Left cardiac atrium (tissue), 4 donors: Measurements from ENCODE around the gene HSPA4L. TPM values are rescaled to one million over a fixed set of nuclear protein-coding genes. Genes with fewer than 3 reads are reported as not detected.

Experiments used
- ATAC-seq, 2 donors: fragments of 200-7000 bp; cut with Tn5 transposase; one replicate each; pipeline ENCODE4 v1.9.1; 2020; ENCODE audit warnings: mild to moderate bottlenecking in 2 of 2, moderate library complexity in 2 of 2
- DNase-seq: peaks from one replicate; pipeline ENCODE4 v3.0.0-alpha.2; 2020
- intact Hi-C, 2 donors: fragments of 100-400 bp; cut with DNase I; formaldehyde crosslinking; loops; one replicate each; pipeline versions ENCODE4 v1.14.1 to v1.15.1; 2022 to 2023
- total RNA-seq, 2 donors: library from RNA; stranded (reverse); fragmentation: NEBNext Ultra II Directional; extraction: Animal tissue kit (Norgen Biotek cat#: 25700); gene quantifications; one replicate each; pipeline ENCODE4 v1.2.1, GENCODE V29; 2021
- donor health status: DM: no; HTN: yes; CAD: no.
- donor health status: DM: no; HTN: yes; CAD: no; lungs with severe emphysema.
- donor health status: DM: yes; HTN: yes; CAD: no.
- donor health status: Dilated cardiomyopathy.

HSPA4L gene
- total RNA-seq, 2 donors from 2014 or later: 9.3 to 9.5 TPM

DNA sequence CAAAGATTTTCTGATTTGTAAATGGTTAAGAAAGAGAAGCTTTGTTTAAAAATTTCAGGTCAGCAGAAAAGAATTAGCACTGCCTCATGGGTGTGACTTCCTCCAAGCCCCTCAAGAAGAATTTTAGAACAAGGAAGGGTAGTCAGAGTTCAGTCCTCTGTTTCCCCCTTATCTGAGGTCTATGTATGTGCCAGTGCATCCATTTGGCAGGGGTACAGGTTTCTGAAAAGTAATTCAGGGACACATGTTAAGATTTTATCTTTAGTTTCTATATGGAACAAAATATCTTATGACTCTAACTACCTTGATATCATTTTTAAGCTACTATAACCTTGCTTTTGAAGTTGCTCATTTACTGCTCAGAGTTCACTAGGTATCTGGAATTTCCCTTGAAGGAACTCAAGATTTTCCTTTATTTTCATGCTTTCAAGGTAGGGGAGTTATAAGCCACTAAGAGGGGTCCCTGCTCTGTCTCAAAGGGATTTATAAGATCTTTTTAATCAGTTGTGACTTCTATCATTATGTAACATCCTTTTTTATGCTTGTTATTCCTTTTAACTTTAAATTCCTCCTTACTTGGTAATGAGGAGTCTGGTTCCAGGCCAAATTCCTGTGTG is 74.2 kb downstream of the HSPA4L start:
- ATAC-seq (no peak), DNase-seq (no peak)
- intact Hi-C loops: no loop called here

DNA sequence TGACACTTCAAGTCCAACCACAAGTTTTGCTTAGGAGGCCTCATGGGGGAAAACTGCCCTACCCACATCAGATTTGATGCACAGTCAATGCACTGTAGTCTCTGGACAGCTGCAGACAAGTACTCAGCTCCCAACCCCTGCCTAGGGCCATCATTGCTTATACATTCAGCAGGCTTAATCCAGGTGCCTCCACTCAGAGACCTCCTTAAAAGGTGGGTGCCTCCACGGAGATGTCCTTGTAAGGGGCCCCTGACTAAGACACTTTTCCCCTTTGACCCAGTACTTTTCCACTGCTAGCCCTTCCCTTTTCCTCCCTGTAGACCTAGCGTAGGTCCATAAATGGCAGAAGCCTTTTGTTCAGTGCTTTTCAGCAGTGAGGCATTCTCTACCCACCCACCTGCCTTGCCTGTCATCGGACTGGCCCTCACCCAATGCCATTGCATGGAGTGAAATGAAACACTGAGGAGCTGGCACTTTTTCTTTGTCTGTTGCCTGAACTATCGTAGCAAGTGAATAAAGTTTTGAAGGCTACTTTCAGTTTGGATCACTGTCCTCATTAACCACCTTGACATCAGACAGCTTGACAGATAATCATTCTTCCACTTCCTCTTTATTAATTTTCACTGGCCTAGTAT is 74.8 kb downstream of the HSPA4L start:
- ATAC-seq: no peak
- intact Hi-C loops: no loop called here

DNA sequence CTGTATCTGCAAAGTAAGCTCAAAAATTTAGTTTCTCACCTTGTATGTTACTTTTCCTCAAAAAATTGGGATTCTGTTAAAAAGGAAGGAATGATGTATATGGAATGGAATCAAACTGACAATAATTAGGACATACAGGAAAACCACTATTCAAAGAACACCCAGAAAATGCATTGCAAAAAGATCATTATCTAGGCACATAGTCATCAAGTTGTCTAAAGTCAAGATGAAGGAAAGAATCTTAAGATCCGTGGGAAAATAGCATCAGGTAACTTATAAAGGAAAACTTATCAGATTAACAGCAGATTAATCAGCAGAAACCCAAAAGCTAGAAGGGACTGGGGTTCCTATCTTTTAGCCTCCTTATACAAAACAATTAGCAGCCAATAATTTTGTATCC is 75.5 kb downstream of the HSPA4L start:
- ATAC-seq: no peak
- DNase-seq: no peak
- intact Hi-C loops: no loop called here

More for the DNA sequence above, 74.8 kb downstream of the HSPA4L start:
- no peak for DNase-seq

DNA sequence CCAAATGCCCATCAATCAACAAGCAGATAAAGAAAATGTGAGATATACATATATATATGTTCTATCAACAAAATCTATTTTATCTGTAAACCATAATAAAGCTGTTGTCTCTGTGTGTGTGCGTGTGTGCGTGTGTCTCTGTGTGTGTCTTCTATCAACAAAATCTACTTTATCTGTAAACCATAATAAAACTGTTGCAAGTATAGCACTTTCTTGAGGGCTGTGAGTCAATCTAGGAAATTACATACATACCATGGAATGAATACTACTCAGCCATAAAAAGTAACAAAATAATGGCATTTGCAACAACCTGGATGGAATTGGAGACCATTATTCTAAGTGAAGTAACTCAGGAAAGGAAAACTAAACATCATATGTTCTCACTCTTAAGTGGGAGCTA is 86.1 kb downstream of the HSPA4L start:
- DNase-seq (no peak), ATAC-seq (no peak)
- intact Hi-C loops: no loop called here

DNA sequence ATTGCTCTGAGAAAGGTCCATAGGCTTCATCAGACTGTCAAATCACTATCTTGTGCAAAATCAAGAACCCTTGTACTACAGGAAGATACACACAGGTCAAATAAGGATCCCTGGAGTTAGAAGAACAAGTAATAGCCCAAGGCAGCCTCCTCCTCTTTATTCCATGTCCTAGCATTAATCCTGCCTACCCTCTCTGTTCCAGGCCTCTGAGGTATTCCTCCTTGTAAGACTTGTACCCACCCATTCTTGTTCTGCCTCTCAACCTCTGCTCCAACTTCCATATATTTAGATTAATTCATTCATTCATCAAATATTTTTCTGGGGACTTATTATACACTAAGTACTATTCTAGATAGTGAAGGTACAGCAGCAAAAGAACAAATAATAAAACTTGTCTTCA is 88.2 kb downstream of the HSPA4L start:
- no peak for ATAC-seq
- intact Hi-C loops: no loop called here
- DNase-seq: no peak

DNA sequence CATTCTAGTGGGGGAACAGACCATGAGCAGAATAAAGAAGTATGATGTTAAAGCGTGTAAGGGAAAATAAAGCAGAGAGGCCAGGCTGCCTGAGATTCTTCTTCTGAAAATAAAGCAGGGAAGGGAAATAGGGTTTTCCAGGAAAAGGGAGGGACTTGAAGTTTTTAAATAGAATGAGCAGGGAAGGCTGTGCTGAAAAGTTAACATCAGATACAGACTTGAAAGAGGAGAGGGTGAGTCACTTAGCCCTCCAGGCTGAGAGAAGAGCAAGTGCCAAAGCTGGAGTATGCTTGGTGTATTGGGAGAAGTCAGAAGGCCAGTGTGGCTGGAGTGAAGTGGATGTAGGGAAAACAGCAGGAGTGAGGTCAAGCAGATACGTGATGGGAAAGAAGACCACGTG is 88.6 kb downstream of the HSPA4L start:
- intact Hi-C loops: no loop called here
- DNase-seq (peak; percentile 34), ATAC-seq (peak; percentile 67 to 98)

DNA sequence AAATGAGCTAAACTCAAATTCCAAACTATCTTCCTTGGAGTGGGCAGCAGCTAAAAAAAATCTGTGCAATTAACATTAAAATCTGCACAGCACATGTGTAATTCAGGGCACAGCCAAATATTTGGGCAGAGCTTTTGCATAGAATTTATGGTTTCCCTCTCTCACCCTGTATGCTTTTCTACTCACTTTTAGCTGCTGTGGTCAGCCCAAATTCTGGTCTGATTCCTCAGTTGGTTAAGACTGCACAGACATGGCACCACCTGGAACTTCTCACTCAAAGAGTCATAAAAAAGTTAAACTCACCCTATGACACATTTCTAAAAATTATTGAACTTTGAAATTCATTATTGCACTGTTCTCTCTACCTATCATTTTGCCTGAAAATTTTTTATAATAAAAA is 93.7 kb downstream of the HSPA4L start:
- ATAC-seq: no peak
- DNase-seq: no peak
- intact Hi-C loops: no loop called here

DNA sequence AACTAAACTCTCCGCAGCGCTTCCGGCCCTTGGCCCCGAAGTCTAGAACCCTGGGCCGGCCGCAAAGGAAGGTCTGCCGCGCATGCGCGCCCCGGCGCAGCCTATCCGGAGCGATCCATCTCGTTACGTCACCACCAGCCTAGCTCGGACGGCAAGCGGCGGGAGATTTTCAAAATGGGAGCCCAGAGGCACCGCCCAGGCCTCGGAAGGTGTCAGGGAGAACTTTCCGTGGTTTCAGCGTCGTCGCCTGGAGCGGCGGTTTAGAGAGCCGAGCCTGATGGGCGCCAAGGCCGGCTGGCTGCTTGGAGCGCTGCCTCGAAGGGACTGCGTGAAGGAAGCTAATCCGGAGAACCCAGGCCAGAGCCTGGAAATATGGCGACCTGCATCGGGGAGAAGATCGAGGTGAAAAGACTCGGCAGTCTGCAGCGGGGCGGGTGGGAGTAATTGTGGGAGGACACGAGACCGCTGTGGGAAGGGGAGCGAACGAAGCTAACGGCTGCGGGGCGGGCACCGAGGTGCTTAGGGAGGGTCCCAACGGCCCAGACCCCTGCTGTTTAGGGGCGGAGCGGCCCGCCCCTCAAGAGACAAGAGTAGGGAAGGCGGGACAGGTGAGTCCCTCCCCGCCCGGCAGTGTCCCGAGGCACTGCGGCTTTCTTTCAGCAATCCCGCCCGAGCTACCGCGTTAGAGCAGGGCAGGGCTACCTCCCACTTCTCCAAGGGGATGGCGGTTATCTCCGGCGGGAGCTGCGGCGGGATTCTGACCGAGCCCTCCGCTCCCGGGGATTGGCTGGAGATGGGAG is 98.8 kb downstream of the HSPA4L start, which contains the start of gene PLK4:
Gene PLK4, plus strand, starts transcription at position 131 of the 800 bp plus-strand sequence. Its CDS starts 242 bp downstream, at position 373.
- DNase-seq: peak; percentile 96
- intact Hi-C loops: no loop called here
- peak; percentile 99 for ATAC-seq

DNA sequence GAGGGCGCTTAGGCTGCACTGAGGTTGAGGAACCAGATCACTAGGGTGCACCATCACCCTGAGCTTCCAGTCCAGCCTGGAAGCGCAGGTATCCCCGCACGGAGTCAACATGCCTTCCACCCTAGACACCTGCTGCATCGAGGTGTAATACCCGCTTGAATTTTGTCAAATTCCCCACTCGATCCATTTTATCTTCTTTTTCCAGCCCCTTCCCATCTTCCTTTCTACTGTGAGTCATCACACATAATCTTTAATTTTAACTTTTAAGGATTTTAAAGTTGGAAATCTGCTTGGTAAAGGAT is 99.4 kb downstream of the HSPA4L start:
- intact Hi-C loops: no loop called here
- DNase-seq (no peak), ATAC-seq (no peak)

DNA sequence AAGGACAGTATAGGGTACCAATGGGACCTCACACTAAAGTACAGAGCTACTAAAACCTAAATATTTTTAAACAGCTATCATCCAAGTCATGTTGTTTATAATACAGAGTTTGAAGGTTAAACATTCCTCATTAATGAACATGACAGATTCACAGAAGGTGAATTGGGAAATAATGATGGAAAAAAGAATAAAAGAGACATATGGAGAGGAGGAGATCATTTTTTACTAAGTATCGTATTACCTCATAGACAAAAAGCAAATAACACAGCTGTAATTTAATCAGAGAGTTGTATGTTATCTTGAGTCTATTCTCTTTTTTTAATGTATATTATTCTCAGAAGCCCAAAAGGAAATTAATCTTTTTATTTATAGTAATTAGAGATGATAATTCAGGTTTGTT is 106.4 kb downstream of the HSPA4L start:
- DNase-seq (no peak), ATAC-seq (no peak)
- intact Hi-C loops: no loop called here

DNA sequence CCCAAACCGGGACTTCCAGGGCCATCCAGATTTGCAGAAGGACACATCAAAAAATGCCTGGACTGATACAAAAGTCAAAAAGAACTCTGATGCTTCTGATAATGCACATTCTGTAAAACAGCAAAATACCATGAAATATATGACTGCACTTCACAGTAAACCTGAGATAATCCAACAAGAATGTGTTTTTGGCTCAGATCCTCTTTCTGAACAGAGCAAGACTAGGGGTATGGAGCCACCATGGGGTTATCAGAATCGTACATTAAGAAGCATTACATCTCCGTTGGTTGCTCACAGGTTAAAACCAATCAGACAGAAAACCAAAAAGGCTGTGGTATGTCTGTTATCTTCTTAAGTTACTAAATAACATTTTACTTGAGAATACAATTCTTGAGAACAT is 107.8 kb downstream of the HSPA4L start:
- DNase-seq (no peak), ATAC-seq (no peak)
- intact Hi-C loops: no loop called here

Other genes with a start within 250 kb of the HSPA4L start
- 1 to 10 TPM; 5.3 to 5.6 TPM for gene INTU, start 149.4 kb upstream of the HSPA4L start, total RNA-seq
- not detected for gene SLC25A31, start 51.9 kb upstream of the HSPA4L start, total RNA-seq
- gene PLK4, start 98.6 kb downstream of the HSPA4L start, total RNA-seq: 1 to 10 TPM in 1 of 2 donors, under 1 TPM in 1; 0.68 to 2.4 TPM
- 10 to 100 TPM in 1 of 2 donors, 1 to 10 TPM in 1; 9.8 to 10.5 TPM for gene MFSD8, start 182.9 kb downstream of the HSPA4L start, total RNA-seq
- gene ABHD18, start 183.1 kb downstream of the HSPA4L start, total RNA-seq: 10 to 100 TPM in 1 of 2 donors, 1 to 10 TPM in 1; 8.2 to 10.5 TPM